G401 (cell line): ENCODE results near the gene GYG1. TPM values are rescaled to one million over a fixed set of nuclear protein-coding genes. Genes with fewer than 3 reads are reported as not detected.

Source experiments
- DNase-seq: peaks from one replicate; pipeline ENCODE4 v3.0.0-alpha.2; 2015; ENCODE audit warnings: low spot score
- in situ Hi-C: cut with HindIII; loops from 2 replicates; pipeline ENCODE4 v1.10.0; 2016; ENCODE audit warnings: low sequenced_read_pairs, mixed read lengths
- total RNA-seq: library from RNA; depleted of rRNA; stranded (reverse); fragments of >200 nt; shearing (Covaris generic); gene quantifications from 2 replicates; pipeline ENCODE4 v1.2.3, GENCODE V29; 2014; rRNA removed

The GYG1 gene
- total RNA-seq = 120 and 135 TPM in 2 replicates

DNA sequence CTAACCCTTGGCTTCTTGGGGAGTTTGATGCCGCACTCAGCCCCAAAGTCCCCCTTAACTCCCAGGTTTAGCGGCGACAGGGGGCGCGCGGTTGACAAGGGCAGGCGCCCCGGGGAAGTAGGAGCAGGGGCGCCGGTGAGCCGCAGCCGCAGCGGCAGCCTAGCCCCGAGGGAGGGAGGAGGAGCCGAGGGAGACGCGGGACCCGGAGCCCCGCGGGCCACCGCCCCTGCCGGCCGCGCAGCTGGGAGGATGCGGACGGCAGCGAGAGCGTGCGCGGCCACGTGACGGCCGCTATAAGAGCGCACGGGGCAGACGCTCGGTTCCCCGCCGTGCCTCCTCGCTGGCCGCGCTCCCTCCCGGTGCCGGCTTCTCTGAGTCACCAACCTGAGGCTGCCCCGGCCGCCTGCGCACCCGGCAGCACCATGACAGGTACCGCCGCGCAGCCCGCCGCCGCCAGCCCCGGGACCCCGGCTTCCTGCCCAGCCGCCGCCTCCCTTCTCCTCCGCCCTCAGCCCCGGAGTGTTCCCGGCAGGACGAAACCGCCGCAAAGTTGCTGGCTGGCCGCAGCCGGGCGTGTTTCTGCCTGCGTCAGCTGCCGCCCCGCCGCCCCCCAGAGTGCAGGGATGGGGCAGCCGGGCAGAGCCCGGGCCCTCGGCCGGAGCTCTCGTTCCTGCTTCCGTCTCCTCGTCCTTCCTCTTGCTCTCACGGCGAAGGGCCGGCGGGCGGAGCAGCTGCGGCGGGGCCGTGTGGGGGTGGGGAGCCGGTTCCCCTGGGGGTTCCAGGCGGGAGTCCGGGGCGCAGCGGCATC, at the start of gene GYG1:
TSS of gene GYG1 (plus strand) at position 322 of the 808 bp plus-strand sequence. CDS start at position 423, 101 bp downstream.
- peak; percentile 76 for DNase-seq
- in situ Hi-C loops = no loop called here

DNA sequence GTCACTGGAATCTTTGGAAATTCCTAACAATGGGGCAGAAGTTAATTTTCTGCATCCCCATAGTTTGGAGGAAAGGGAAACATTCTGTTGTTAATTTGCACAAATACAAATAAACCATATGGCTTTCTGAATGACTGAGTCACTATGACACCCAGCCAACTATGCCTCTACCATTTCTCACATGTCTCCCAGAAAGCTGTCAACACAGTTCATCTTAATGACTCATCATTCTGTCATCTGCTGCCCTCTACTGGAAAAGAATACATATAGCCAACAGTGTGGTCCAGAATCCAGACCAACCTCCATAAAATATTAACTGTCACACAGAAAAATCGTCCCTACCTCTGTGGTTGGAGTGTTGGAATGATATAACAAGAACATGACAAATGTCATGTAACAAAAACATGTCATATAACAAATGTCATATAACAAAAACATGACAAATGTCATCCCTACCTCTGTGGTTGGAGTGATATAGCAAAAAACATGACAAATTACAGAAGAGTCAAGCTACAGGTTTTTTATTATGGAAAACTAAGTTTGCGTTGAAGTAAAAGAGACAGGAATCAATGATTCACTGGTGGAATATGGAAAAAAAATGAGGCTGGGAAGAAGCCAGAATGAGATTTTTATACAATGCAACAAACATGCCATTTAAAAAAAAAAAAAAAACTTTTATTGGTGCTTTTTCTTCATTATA, 47.7 kb upstream of the GYG1 start:
- DNase-seq = peak; percentile 97

DNA sequence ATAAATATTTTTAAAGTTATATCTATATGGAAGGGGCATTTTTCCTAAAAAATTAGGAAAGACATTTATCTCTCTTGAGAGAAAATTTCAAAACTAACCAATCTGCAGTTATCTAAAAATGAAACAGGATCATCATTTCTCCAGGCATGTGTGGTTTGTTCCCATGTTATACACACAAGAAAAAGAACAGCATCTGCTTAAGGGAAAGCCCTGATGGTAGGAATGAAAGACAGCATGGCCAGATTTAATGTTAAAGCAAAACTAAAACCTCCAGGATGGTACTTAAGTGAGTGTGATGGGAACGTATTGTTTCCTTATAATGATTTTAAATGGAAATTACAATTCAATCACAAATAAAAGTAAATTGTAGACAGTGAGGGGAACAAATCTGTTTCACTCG, 46.2 kb upstream of the GYG1 start:
- in situ Hi-C loops = no loop called here
- DNase-seq = no peak

More for the DNA sequence above, 47.7 kb upstream of the GYG1 start:
- in situ Hi-C loops = no loop called here

DNA sequence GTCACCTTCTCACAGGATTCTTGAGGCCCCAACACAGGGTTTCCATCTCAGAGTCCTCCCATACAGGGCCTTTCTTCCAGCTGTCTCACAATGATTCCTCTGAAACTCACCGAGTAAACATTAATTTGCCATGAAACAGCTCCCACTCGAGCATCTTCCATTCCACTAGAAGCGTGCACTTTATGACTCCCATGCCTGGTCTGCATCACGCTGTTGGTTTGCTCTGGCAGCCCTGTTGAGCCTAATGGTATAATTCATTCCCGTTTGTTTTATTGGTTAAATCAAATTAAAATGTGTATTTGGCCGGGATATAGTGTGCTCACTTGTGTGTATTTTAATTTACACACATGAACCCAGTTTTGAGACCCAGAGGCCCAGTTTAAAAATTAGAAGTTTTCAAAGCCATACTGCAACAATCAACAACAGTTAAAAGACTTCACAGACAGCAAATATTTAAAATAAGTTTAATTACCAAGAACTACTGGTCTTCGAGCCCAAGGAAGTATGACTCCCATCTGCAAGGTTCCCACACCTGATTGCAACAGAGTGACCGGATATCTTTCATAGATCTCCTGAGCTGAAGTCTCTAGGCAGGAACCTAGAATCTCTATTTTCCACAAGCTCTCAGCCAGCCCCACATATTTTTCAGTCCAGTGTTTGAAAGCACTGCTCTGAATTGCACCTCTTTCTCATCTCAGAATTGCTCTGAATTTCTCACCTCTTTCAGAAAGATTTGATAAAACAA, 42.3 kb upstream of the GYG1 start:
- in situ Hi-C loops = no loop called here
- no peak for DNase-seq

DNA sequence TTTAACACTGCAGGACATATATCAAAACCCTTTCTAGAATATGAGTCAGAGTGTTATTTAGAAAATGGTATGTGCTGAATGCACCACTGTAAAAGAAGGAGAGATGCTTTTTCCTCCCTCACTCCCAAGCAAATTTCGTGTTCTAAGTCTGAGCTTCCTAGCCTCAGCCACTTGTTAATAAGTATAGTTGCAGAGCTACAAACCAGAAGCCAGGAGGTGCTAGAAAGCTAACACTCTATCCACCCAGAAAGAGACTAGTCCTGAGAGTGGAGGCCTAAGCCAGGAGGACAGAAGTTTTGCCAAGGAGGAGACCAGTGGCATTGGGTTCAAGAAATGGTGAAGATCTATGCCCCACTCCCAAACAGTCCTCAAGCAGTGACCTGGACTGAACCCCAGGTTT, 40.5 kb upstream of the GYG1 start:
- in situ Hi-C loops = no loop called here
- DNase-seq = no peak

DNA sequence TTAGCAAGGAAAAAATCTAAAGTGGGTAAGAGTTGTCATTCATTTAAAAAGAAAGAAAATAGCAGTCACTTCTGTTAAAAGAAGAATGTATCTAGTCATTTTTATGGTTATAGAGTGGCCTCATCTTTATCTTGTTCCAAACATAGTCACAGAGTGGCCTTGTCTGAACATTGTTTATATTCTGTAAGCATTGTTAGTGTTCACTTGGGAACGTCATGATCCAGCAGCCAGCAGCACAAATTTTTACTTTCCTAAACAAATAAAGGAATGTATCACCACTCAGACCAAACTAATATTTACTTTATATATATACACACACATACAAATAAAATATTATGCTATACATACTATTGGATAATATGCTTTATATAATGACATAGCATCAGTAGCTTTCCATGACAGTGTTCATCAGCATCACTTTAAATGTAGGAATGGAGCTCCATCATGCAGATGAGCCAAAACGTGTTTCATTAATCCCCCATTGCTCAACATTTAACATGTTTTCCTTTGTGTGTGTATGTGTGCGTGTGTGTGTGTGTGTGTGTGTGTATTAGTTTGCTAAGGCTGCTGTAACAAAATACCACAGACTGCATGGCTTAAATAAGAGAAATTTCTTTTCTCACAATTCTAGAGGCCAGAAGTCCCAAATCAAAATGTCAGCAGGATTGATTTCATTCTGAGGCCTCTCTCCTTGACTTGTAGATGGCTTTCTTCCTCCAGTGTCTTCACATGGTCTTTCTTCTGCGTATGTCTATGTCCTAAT, 39.6 kb upstream of the GYG1 start:
- in situ Hi-C loops = no loop called here
- no peak for DNase-seq

DNA sequence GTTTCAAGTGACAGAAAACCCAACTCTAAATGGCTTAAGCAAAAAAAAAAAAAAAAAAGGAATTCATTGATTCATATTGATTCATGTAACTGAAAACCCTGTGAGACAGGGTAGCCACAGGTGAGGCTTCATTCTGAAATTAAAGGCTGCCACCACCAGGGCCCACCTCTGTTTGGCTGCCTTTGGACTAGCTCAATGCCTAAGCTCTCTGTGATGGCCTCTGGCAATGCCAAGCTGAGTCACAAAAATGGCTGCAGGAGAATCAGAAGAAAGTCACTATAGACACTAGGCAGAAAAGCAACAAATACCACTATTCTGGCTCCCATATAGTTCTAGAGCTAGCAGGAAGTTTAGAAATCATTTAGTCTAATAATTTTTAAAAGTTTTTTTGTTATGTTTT, 38.2 kb upstream of the GYG1 start:
- in situ Hi-C loops = no loop called here
- DNase-seq = no peak

DNA sequence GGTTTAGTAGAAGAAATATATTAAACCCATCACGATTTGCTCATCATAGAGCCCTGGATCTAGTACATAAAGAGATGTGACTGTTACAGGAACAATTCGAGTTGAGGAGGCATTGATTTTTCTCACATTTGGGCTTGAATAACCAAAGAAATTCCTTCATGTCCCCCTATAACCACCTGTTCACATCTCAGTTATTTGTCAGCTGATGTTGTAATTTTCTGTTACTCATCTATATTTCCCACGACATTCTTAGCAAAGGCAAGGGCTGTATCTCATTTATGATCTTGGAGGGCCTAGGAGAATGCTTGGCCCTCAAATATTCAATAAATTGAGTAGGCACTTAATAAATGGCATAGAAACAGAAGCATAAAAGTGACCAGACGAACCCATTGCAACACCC, 36.4 kb upstream of the GYG1 start:
- in situ Hi-C loops = no loop called here
- DNase-seq = no peak

DNA sequence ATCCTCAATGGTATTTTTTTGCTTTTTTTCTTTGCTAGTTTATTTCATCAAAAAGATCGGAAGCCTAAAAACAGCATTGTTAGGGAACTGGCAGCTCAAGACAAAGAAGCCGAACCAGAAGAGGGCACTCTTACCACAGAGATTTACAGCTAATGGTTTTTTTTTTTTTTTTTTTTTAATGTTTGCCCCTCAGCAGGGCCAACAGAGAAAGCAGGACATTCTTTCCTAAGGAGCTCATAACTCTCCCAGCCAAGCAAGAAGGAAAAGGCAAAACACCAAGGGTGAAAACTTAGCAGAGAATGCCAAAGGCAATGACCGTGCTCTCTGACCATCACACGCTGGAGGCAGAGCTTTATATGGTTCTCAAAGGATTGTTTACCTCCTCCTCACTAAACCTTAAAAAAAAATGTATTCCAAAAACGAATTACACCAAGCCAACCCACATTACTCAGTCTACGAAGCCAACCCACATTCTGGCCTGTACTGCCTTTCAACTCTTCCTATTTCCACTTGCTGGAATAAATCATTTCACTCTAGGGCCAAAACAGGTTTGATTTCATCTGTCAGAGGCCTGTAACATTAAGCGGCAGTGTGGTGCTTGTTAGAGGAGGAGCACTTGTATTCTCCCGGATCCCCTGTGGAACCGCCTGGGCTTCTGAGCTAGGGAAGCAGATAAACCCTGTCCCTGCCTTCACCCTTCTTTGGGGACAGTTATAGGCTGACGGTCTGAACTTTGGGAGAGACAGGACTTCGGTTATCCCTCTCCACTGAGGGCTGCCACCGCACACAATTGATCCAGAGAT, 35.6 kb upstream of the GYG1 start:
- peak; percentile 69 for DNase-seq
- in situ Hi-C loops = no loop called here

DNA sequence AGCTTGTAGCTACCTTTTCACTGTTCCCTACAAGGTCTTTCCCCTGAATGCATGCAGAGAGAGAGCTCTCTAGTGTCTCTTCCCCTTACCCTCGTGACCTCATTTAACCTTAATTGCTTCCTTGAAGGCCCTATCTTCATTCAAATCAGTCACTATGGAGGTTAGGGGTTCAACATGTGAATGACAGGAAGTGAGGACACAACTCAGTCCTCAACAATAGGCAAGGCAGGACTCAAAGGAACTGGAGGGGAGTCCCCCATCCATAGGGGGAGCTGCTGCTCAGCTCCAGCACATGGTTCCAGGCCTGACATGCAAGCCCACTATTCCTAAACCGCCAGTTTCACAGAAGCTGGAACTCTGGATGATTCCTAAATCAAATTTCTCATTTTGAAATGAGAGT, 33.8 kb upstream of the GYG1 start:
- in situ Hi-C loops = no loop called here
- DNase-seq = no peak

DNA sequence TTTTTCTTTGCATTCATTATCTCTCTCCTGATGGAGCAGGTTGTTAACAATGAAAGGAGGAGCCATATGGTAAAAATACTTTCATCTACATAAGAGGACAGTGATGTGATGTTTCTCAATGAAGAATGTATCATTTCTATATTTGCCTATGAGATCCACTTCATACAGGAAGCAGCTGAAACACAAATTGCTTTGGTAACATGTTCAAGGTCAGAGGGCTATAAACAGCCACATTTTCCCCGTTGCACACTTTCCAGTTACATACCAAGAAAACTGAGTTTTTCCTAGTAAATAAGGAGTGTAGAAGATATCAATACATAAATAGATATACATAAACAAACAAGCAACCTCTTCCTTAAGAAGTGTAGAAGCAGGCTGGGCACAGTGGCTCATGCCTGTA, 32.6 kb upstream of the GYG1 start:
- no peak for DNase-seq
- in situ Hi-C loops = no loop called here

DNA sequence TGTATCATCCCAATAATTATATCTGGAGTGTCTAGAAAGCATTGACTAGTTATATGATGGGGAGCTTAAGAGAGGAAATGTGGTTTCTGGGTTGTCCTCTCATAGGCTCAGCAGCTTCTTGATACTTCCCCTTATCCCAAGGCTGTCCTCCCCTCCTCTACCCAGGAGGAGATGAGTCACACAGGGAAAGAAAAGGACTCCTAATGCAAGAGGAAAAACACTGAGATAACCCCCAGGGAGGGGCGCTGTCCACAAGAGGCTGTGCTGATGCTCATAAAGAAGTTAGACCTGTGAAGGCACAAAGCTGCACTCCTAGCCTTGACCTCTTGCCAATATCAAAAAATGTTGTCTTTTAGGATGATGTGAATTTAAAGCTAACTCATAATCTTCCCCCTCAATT, 28.8 kb upstream of the GYG1 start:
- in situ Hi-C loops = no loop called here
- no peak for DNase-seq

DNA sequence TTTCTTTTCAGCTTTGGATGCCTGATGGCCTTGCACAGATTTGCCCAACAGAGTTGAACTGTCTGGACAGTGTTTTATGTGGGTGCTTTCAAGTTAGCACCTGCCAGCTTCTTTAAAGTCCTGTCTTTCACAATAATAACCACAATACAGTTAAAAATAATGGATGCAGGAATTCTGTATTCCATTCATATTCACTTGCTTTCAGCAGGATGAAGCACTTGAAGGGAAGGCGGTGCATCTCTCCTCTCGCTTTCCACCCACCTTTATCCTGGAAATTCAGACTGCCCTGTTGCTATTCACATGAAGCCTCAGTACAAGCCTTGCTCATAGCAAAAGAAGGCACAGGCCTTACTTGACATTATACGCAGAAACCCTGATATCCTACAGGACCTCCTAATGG, 26.5 kb upstream of the GYG1 start:
- DNase-seq = no peak
- in situ Hi-C loops = no loop called here

DNA sequence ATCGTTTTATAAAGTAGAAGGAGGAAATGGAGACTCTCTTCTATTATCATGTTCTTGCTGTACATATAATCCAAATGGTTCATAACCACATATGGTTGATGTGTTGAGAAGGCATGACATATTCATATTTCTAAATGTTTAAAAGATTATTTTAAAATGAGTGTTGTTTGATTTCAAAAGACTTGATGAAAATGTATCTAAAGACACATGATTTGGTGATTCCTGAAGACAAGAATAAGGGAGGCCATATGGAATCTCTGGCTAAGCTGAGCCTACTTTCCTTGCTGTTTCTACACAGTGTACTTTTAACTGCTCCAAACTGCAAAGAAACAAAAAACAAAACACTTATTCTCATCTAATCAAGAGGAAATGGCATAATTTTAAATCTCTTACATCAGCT, 23.0 kb upstream of the GYG1 start:
- in situ Hi-C loops = no loop called here
- no peak for DNase-seq

DNA sequence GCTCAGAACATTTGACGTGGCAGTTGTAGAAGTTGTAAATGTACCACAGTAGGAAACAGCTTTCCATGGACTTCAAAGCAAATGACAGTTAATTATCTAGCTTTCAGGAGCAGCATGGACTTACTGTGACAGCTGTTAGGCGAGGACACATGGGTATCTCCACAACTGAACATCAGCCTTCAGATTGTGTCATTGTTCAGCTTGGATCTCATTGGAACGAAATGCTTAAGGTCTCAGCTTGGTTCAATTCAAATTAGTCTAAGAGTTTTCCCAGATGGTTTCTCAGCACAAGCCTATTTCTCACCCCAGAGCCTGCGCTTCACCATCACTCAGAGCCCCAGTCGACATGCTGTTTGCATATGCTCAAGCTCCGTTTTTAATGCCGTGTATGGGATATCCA, 21.1 kb upstream of the GYG1 start:
- DNase-seq = no peak
- in situ Hi-C loops = no loop called here

DNA sequence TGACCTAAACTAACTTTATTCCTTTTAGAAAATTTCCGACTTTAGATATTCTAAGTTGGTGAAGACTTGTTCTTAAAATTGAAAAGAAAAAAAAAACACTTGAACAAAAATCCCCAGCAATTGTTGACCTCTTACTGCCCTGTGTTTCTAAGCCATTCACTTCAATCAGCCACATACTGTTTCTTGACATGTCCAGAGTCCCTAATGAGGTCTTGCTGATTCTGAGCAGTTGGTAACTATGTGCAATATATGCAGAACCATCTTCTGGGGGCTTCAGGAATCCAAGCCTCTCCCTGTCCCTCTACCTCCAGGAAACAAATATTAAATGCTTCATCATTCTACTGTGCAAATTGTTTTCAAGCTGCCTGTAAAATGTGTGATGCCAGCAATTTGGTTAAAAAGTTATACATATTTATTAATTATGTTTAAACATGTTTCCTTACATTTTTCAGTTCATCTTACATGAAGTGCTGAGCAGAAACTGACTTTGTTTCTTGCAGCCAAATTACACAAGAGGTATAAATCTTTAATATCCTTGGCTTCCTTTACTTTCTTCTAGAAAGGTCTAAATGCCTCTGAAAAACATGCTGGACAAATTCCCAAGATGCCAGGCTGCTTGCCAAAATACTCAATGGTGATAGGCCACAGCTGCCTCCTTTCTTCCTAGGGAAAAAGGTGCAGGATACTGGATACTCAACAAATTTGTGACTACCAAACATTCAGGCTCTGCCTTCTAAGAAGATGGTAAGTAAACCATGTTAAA, 19.8 kb upstream of the GYG1 start:
- in situ Hi-C loops = no loop called here

DNA sequence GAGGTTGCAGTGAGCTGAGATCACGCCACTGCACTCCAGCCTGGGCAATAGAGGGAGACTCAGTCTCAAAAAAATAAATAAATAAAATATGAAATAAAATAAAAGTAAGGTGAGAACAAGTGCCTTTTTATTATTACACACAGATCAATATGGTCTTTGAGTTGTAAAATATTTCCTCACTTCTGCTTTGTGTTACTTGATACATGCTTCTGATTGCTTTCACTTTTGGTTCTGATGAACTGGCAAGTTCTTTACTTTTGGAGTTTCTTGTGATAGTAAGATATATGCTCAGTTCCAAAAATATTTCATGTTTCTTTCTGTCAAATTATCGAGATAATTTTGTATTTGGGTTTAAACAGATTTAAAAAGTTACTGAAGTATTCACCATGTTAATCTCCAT, 16.6 kb upstream of the GYG1 start:
- in situ Hi-C loops = no loop called here
- no peak for DNase-seq

More for the DNA sequence above, 19.8 kb upstream of the GYG1 start:
- DNase-seq = peak; percentile 13

DNA sequence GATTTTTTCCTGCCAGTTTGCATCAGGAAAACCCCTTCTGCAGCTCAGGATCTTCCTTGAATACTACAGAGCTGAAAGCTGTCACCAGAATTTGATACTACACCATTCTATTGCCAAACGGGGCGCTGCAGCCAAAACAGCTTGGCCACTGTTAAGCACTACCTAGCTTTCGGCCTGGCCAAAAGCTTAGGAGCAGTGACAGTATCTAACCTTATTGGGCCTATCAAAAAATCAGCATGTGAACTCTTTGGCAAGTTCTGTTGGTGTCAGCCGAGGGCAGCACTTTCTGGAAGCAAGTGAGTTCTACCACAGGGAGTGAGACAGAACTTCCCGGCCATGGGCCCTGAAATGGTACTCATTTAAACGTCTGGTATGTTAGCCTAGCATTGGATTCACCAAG, 16.1 kb upstream of the GYG1 start:
- no peak for DNase-seq
- in situ Hi-C loops = no loop called here
